HL-60/S4 treated with phorbol 12-myristate 13-acetate at 8.2 ng/mL for 4 days and 3 days (cell line): ENCODE data around the gene RHBDL1.
"Not testable (repeated sequence)": the region's sequence is repeated elsewhere in the genome, so short reads cannot be mapped to it uniquely, and the experiment has no call there.

ENCODE experiments used
- in situ Hi-C: fragments of 300-500 bp; cut with MboI; formaldehyde crosslinking; loops from 2 replicates; pipeline ENCODE4 v1.15.0; 2022; ENCODE audit warnings: low sequenced_read_pairs

The RHBDL1 gene

DNA sequence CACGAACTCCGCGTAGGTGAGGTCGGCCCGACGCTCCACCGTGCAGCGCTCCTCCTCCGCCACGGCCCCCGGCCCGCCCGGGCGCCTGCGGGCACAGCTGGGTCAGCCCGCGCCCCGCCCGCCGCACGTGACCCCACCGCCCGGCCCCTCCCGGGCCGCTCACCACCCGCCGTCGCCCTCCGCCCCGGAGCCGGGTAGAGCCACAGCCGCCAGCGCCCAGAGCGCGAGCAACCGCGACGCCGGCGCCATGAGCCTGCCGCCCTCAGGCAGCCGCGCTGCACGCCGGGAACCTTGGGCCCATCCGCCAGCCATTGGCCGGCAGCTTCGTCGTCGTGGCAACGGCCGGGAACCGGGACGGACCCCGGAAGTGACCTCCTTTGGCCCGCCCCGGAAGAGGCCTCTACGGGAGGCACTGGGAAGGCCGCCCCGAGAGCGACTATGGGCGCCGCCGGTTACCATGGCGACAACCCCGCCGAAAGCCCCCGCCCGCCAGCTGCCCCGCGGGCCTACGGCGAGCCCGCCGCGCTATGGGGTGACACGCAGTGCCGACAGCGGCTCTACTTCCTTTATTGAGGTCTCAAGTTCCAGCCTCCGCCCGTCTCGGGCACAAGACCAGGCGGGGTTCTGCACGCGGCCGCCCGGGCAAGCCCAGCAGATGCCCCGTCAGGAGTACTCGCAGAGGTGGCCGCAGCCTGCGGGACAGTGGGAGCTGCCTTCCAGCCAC, 8.8 kb downstream of the RHBDL1 start, which contains the start of gene JMJD8:
Gene JMJD8, minus strand, starts transcription at position 264 of the 724 bp plus-strand sequence. Its CDS starts 15 bp downstream, at position 249.
- in situ Hi-C loops, result loop anchor here (10.0 kb wide), 1 partner anchor 101 kb away; the partner anchor contains the start of genes CHTF18 and RPUSD1

- in situ Hi-C loops, result loop anchor here (10.0 kb wide), 1 partner anchor 100 kb away; the partner anchor contains the start of genes CHTF18 and RPUSD1
Observed at GRCh38 chr16:684961-685696, 9.7 kb downstream of the RHBDL1 start.

- in situ Hi-C loops, result loop anchor here (10.0 kb wide), 1 partner anchor 99 kb away; the partner anchor contains the start of genes CHTF18 and RPUSD1
Observed at GRCh38 chr16:685967-686366, 10.5 kb downstream of the RHBDL1 start.

DNA sequence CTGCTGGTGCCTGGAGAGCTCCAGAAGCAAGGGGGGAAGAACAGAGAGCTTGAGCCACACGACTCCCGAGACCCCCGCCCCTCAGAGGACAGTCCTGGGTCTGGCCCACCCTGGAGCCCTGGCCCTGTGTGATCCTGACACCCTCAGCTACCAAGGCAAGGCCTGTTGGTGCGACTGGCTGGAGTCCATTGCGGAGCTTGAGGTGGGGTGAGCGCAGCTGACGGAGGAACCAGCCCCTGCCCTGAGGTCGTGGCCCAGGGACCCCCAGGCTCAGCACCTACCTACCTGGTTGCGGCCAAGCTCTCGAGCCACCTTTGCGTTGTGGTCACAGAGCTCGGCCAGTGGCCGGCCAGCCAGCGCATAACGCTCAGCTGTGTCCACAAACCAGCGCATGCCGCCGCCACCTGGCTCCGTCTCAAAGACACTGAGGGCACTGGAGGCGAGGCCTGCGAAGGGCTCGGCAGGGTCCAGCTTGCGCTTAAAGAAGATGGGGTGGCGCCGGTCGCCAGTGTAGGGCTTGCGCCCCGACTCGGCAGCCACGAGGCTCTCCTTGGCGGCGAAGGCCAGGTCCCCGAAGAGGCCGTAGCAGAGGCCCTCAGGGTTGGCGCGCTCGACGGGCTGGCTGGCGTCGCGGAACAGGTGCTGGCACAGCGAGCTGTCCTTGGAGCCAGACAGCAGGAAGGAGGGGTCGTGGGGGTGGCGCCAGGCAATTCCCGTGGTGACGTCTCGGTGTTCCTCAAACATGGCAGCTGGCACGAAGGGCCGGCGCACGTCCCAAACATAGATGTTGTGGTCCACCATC, 11.2 kb downstream of the RHBDL1 start:
- in situ Hi-C loops, result loop anchor here (10.0 kb wide), 1 partner anchor 98 kb away; the partner anchor contains the start of genes CHTF18 and RPUSD1

DNA sequence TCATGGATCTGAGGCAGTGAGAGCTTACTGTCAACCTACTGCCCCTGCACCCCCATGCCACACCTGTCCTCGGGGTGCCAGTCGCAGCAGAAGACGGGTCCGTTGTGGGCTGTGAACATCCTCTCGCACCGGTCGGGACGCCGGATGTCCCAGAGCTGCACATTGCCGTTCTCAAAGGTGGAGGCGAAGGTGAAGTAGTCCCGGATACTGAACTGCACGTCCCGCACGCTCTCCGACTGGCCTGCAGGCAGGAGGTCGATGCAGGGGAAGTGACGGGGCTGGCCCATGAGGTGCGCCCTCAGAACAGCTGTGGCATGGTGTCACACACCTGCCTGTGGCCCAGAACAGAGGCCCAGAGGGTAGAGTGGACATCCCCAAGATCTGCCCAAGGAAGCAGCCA, 12.0 kb downstream of the RHBDL1 start:
- in situ Hi-C loops, result loop anchor here (10.0 kb wide), 1 partner anchor 97 kb away; the partner anchor contains the start of genes CHTF18 and RPUSD1

- in situ Hi-C loops, result loop anchor here (10.0 kb wide), 1 partner anchor 95 kb away; the partner anchor contains the start of genes CHTF18 and RPUSD1
Observed at GRCh38 chr16:689175-689897, 13.9 kb downstream of the RHBDL1 start.

- in situ Hi-C loops, result not testable (repeated sequence)
Observed at GRCh38 chr16:691242-691641, 15.8 kb downstream of the RHBDL1 start.

DNA sequence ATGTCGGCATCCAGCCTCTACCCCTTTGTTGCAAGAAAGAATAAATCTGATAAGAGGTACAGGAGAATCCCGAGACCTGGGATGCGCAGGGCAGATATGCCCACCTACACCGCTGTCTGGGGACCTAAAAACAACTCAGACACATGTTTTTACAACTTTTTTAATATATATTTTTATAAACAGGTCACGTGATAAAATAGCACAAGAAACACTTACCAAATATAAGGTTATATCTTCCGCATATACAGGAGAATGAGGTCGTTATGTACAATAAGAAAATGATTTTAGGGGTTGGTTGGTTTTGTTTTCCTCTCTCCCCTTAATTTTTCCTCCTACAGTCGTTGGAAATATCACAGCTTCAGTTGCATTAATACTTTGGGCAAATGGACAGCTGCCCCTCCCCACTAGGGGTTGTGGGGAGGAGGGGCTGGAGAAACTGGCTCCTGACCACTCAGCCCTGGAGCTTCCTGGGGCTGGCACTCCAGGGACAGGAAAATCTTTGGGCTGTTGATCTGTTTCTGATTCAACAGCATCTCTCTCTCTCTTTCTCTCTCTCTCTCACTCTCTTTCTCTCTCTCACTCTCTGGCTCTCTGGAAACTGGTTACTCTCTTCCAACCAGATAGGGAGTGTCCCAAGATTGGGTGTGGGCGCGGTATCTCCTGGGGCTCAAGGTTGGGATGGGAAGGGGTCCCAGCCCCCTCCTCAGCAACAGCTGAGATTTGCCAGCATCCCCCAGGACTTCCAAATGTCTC, 17.1 kb downstream of the RHBDL1 start:
- in situ Hi-C loops, result no loop called here

DNA sequence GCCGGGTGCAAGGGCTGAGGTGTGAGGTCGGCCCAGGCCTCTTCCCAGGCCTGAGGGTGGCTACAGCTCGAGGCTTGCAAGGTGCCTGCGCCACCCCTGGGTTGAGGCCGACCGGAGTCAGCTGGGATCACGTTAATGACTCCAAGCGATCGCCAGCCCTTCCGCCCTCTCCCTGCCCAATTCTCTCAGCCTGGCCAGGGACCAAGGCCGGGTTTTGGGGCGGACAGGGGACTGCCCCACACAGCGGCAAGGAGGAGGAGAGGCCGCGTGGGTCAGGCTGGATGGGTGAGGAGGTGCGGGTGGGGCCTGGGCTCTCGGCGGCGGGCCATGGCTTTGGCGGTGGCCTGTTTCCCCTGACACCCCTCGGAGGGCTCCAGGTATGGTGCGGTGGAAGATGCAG, 17.9 kb downstream of the RHBDL1 start:
- in situ Hi-C loops, result no loop called here

- in situ Hi-C loops, result no loop called here
Observed at GRCh38 chr16:693766-694165, 18.3 kb downstream of the RHBDL1 start.

DNA sequence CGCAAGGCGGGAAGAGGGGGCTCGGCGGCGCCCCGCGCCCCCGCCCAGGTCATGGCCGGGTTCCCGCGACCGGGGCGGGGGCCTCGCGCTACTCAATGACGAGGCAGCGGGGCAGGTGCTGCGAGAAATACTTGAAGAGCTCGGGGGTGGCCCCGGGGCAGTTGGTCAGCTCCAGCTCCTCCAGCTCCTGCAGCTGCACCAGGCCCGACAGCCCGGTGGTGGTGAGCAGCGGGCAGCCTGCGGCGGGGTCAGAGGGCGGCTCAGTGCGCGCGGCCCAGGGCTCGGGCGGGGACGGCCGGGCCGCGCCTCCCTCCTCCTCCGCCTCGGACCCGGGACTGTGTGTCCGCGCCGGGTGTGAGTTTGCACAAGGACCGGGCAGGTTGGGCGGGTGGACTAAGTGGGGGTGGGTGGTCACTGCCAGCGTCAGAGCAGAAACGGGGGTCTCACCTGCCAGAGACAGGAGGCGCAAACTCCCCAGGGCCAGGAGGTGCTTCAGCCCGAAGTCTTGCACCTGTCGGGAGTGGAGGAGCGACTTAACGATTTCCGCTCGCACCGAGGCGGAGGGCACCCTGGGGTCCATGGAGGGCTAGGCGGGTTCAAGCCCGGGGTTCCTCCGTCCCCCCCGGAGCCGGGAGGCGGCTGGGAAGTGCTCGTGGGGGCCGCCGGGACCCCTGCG, 18.9 kb downstream of the RHBDL1 start:
- in situ Hi-C loops, result no loop called here

GRCh38 chr16:694863-695354, 19.4 kb downstream of the RHBDL1 start:
- in situ Hi-C loops, result no loop called here

GRCh38 chr16:695355-696089, 20.1 kb downstream of the RHBDL1 start:
- in situ Hi-C loops, result no loop called here

- in situ Hi-C loops, result no loop called here
Observed at GRCh38 chr16:698911-699671, 23.6 kb downstream of the RHBDL1 start.

DNA sequence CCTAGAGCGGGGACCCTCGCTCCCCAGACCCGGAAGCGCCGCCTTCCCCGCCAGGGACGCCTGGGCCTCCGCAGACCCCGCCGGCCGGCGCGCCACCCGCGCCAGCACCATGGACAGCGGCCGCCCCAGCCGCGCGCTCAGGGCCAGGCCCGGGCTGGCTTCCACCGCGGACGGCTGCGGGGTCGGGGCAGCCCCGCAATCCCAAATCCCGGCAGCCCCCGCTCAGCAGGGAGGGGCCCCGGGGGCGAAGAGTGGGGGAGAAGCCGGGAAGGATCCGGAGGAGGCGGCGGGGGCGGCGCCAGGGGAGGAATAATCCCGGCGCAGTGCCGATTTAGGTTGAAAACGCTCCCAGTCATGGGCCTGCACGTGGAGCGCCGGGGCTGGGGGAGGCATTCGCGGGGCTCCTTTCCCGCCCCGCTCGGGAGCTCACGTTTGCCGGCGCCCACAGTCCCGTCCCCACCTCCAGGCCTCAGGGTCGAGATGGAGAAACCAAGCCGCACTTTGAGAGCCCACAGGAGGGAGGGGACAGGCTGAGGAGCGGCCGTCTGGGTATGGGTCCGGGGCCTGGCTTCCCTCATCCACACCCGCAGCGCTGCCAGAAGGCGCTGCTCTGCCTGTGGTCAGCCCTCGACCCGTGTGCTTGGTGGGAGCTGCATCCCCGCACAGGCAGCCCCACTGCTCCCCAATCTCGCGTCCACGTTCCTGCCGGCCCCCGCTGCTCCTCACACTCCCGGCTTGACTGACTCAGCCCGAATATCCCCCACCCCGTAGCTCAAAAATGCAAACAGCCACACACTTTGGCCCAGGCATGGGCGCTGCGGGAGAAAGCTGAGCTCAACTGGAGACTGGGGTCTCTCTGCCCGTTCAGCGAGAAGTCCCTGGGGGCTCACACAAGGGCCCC, 25.5 kb downstream of the RHBDL1 start:
- in situ Hi-C loops, result no loop called here

- in situ Hi-C loops, result no loop called here
Observed at GRCh38 chr16:702341-702740, 26.9 kb downstream of the RHBDL1 start.
